GM03348 (cell line): ENCODE results near the gene MAP4.
"Not testable (repeated sequence)": the region's sequence is repeated elsewhere in the genome, so short reads cannot be mapped to it uniquely, and the experiment has no call there.

Source experiments
- DNase-seq: peaks from one replicate; pipeline ENCODE4 v3.0.0; 2012; ENCODE audit warnings: low spot score

The MAP4 gene

DNA sequence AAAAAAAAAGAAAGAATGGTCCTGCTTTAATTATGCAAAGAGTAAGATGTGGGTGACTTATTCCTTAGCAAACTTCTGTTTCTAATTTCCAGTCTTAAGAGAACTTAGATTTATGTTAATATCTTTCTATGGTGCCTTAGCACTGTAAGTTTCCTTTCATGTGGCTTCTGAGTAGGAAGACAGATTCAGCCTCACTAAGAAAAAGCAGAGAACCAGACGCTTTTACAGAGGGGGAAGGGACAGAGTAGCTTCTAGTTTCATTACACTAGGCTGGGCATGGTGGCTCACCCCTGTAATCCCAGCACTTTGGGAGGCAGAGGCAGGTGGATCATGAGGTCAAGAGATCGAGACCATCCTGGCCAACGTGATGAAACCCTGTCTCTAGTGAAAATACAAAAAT, 118.3 kb downstream of the MAP4 start:
- DNase-seq: no peak

DNA sequence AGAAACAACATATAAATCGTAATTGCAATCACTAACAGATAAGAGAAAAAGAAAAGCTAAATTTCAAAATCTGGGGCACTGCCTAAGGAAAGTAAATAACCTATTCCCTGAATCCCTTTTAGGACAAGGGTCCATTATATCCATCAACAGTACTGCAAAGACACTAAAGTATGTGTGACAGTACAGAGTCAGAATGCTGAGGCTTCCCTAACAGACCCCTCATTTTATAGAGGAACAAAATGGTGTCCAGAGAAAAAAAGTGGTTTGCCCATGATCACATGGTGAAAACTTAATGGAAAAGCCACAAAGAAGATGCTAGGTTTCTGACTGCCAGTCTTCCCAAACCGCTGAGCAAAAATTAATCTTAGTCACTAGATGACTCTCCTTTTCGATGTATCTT, 119.5 kb downstream of the MAP4 start:
- DNase-seq: no peak

GRCh38 chr3:47895241-47895640, 121.0 kb downstream of the MAP4 start:
- DNase-seq: no peak

DNA sequence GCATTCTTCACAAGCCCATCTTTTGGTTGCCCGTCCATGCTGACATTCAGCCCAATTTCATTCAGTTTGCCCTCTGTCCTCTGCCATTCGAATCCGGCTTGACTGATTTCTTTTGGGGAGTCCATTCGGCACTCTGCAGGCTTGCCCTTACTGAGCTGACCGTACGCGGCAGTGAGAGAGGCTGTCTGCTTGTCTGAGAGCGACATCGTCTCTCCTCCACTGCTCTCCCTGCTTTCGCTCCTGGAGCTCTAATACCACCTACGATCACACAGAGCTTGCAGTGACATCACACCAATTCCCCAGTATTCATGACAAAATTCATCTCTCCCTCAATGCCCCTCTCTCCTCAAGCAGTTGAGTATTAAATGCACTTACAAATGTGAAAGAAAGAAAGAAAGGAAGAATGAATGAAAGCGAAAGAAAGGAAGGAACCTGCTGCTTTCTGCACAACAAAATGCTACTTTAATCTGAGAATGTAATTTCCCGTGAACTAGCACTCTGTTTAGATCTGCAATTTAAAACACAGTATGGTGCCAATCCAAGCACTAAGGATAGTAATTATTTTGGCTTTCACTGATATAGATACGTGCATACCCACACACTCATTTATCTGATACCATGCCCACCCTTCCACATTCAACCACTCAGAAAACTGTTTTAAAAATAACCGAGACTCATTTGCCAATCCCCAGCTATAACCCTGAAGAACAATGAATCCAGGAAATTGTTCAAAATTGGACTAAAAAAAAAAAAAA, 123.8 kb downstream of the MAP4 start:
- no peak for DNase-seq

DNA sequence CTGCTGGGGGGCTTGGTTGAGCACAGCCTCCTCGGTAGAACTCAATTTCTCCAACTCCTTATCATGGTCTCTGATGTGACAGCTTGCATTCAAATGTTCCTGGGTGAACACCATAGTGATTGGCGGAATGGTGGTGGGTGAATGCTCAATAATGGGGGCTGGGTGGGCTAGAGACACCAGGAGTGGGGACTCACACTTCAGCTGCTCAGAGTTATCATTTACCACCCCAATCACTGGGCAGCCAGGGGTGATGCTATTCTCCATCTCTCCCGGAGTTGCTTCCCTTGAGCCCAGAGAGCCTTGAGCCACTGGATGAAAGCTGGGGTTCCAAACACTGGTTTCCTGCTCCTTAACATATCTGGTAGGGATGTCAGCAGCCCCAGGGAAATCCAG, 124.6 kb downstream of the MAP4 start:
- DNase-seq: no peak

DNA sequence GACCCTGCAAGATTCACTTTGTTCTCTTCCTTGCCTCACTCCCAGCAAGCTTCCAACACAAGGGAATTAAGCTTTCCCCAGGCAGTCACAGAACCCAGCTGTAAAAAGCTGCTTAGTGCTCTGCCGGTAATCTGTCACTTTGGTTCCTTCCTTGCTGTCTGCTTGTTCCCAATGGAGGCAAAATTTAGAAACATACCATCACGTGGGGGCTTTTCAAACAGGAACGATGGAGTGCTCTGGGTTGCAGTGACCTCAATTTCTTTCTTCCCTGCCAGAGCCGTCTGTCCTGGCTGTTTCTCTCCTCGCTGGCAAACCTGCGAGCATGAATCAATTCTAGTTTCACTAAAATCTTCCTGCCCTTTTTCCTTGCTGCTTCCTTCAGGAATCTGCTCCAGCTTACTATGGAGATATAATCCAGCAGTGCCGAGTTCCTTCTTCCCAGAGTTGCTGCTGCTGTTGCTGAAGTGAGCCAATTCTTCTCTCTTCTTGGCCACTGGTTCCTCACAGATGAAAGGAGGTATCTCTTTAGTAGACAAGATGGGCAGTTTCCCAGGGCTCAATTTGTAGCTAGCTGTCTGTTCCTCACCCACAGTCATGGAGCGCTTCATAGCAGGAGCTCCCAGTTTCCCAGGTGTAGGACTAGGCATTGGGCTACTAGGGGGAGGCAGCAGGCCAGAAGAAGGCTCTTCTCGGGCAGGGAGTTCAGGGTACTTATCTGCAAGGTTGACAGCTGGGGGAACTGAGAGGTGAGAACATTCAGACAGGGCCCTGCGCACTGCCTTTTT, 125.2 kb downstream of the MAP4 start:
- DNase-seq: no peak

- DNase-seq: no peak
Observed at GRCh38 chr3:47890126-47890827, 125.9 kb downstream of the MAP4 start.

- DNase-seq: no peak
Observed at GRCh38 chr3:47888986-47889757, 127.0 kb downstream of the MAP4 start.

DNA sequence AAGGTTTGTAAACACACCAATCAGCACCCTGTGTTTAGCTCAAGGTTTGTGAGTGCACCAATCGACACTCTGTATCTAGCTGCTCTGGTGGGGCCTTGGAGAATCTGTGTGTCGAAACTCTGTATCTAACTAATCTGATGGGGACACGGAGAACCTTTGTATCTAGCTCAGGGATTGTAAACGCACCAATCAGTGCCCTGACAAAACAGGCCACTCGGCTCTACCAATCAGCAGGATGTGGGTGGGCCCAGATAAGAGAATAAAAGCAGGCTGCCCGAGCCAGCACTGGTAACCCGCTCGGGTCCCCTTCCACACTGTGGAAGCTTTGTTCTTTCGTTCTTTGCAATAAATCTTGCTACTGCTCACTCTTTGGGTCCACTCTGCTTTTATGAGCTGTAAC, 128.2 kb downstream of the MAP4 start:
- not testable (repeated sequence) for DNase-seq

- DNase-seq: no peak
Observed at GRCh38 chr3:47885168-47885567, 131.0 kb downstream of the MAP4 start.

DNA sequence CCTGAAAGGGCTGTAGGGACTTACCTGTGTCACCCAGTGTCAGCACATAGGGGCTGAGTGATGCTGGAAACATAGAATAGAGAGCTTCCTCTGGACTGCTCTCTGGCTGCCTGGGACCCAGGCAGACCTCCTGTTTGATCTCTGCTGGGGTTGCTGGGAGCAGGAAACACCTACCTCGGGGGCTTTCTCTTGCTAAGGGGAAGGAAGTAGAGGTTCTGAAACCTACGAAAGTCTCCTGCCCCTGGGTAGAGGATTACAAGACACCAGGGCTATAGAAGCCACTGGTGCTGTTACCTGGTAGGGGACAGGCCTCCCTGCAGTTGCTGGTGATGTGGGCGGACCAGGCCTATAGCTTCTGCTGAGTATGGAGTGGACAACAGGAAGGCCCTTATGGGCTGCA, 131.6 kb downstream of the MAP4 start:
- DNase-seq: no peak

GRCh38 chr3:47882338-47882737, 133.9 kb downstream of the MAP4 start:
- DNase-seq: no peak

- no peak for DNase-seq
Observed at GRCh38 chr3:47877719-47878118, 138.5 kb downstream of the MAP4 start.

GRCh38 chr3:47877290-47877689, 138.9 kb downstream of the MAP4 start:
- no peak for DNase-seq

DNA sequence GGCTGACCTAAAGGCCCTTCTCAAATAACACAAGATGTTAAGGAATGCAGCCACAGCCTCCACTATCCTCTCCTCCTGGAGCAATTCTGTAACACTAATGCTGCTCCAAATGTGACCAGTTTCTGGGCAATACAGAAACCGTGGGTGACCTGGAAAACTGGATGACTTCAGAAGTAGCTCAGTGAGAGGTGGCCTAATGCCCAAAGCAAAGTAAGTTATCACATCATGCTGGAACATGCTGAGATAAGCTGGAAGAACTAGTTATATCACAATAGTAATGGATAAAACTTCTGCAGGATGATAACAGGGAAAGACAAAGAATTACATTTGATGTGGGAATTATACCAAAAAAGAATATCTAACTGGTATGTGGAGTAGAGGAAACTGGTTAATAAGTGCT, 141.3 kb downstream of the MAP4 start:
- no peak for DNase-seq

- DNase-seq: no peak
Observed at GRCh38 chr3:47874438-47874837, 141.8 kb downstream of the MAP4 start.

DNA sequence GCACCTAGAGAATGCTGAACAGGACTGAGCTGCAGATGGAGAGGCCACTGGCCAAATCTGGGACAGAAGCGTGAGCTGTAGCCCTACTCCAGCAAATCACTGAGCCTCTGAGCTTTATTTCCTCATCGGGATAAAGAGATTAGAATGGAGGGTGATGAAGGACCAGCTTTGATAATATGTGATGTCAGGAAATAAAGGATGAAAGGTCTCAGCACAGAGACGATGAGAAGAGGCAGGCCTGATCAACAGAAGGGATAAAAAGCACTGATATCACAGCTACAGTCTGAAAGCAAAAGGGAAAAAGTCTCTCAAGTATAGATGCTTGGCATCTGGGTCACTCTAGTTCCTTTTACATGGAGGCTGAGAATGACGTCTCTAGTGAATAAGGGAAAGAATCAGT, 143.3 kb downstream of the MAP4 start:
- DNase-seq: no peak

DNA sequence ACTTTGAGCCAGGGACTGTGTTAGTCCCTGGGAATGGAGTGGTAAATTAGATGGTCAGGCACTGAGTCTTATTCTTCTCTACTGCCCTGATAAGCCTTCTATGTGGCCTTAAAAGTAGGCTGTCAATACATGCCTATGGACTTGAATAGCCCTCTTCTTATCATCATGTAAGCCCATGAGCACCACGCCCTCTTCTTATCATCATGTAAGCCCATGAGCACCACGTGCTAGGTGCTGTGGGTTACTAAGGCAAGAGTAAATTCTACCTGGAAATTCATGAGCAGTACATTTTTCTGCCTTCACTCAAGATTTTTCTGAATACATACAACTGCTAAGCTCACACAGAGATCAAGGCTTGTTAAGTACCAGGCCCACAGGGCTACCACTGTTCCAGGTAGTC, 144.8 kb downstream of the MAP4 start:
- no peak for DNase-seq

DNA sequence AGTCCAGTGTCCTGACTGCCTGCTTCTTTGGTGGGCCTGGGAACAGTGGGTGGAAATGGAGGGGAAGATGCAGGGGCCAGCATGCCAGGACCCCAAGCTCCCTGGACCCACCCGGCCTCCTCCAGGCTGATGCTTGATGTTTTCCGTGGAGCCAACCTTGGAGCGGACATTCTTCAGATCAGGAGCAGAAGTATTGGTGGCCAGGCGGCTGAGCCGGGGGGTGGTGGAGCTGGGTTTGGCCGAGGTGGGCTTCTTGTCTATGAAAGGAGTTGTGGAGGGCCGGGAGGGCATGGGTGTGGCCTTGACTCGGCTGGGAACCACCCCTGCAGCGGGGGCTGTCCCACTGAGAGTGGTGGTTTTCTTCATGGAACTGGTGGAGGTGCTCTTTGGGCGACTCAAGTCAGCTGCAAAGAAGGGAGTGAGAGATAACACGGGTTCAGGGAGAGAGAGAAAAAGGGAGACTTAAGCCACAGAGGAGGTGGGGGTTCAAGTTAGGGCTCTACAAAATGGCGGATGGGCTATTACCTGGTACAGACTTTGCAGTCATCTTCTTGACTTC, 145.4 kb downstream of the MAP4 start:
- no peak for DNase-seq

DNA sequence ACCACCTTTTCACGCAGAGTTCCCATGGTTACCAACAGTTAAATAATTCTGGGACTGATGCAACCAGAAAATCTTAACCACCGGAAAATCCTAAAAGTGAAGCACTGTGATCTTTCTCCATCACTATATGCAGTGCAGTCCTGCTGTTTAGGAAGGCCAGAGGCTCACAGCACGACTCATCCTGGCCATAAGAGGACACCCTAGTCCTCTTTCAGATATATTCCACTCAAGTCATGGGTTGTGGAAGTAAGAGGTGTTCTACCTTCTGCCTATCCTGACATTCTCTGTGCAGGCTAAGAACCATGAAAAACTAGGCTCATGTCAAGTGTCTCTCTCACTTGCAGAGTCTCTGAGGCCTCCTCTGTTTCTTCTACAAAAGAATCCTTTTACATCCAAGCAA, 146.1 kb downstream of the MAP4 start:
- no peak for DNase-seq

DNA sequence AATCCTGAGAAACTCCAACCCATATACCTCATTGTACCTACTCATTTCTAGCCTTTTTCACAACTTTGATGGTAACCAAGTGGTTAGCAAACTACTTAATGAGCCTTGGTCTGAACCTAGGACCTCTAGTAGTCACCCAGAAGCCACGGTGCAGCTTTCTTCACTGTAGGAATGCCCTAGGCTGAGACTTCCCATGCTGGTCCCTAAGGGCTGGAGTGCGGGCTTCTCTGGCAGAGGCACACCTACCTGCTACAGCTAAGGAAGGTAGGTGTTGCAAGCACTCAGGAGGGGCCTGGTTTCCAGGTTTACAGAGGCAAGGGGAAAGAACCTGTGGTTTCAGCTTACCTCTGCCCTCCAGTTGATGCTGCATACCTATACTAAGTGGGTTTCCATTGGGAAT, 147.9 kb downstream of the MAP4 start:
- no peak for DNase-seq

- no peak for DNase-seq
Observed at GRCh38 chr3:47867451-47868044, 148.7 kb downstream of the MAP4 start.
